Measurements from ENCODE around the gene SCMH1.
"Not testable (repeated sequence)": the region's sequence is repeated elsewhere in the genome, so short reads cannot be mapped to it uniquely, and the experiment has no call there.

Gene SCMH1

DNA sequence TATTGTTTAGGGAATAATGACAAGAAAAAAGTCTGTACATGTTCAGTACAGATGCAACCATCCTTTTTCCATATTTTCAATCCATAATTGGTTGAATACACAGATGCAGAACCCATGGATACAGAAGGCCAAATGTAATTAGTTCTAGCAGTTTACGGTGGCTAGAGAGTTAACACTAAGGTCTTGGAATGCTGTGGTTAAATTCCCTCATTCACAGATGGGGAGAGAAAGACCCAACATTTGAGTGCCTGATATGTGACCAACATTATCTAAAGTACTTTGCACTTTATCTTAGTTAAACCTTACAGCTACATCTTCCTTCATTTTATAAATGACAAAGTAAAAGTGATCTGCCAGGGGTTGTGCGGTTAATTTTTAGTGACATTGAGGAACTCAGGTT is 5.3 kb downstream of the SCMH1 start:
- no peaks in the 10 kb centered on the region for H3K9me3 ChIP-seq (ENCODE audit: control insufficient read depth in 2 of 2, low read length in 2 of 2)
- H3K4me3 ChIP-seq (ENCODE audit: low read length in 2 of 2): no peak overlapping the region
- no peaks in the 10 kb centered on the region for H3K36me3 ChIP-seq (ENCODE audit: control insufficient read depth in 2 of 2, insufficient read depth in 2 of 2, low read length in 2 of 2)
- no peak overlapping the region for H3K27ac ChIP-seq (ENCODE audit: low read length)
- no peak overlapping the region for H3K9ac ChIP-seq (ENCODE audit: low read length in 2 of 2)
- no peaks in the 10 kb centered on the region for H3K27me3 ChIP-seq (ENCODE audit: control insufficient read depth in 1 of 2, insufficient read depth in 2 of 2, low read length in 2 of 2)
- H3K4me1 ChIP-seq (ENCODE audit: control insufficient read depth, insufficient read depth, low read length): peaks cover 4% of the 10 kb centered on the region

- H3K36me3 ChIP-seq (ENCODE audit: control insufficient read depth in 2 of 2, insufficient read depth in 2 of 2, low read length in 2 of 2): no peaks in the 10 kb centered on the region
- H3K9ac ChIP-seq (ENCODE audit: low read length in 2 of 2): no peak overlapping the region
- peaks cover 1% of the 10 kb centered on the region for H3K4me1 ChIP-seq (ENCODE audit: control insufficient read depth, insufficient read depth, low read length)
- no peak overlapping the region for H3K27ac ChIP-seq (ENCODE audit: low read length)
- H3K9me3 ChIP-seq (ENCODE audit: control insufficient read depth in 2 of 2, low read length in 2 of 2): no peaks in the 10 kb centered on the region
- H3K27me3 ChIP-seq (ENCODE audit: control insufficient read depth in 1 of 2, insufficient read depth in 2 of 2, low read length in 2 of 2): no peaks in the 10 kb centered on the region
- H3K4me3 ChIP-seq (ENCODE audit: low read length in 2 of 2): no peak overlapping the region
Measured at GRCh38 chr1:41235893-41236292, 6.2 kb downstream of the SCMH1 start.

DNA sequence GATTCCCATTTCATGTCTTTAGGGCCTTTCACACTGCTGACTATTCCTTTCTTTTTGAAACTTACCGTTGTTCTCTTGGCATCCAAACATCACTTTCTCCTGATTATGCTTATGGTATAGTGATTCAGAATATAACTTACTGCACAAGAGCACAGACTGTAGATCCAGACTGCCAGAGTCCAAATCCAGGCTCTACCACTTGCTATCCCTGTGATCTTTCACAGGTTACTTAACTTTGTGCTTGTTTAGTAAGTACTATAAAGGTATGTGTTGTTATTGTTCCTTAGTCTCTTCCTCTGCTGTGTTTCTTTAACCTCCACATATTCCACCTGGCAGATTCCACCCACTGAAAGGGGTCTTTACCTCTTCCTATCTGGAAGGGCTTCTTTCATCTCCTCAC is 8.4 kb downstream of the SCMH1 start:
- Histone ChIP-seq H3K9ac (ENCODE audit: low read length in 2 of 2) (no peak overlapping the region), H3K4me1 (ENCODE audit: control insufficient read depth, insufficient read depth, low read length) (no peaks in the 10 kb centered on the region), H3K9me3 (ENCODE audit: control insufficient read depth in 2 of 2, low read length in 2 of 2) (no peaks in the 10 kb centered on the region), H3K4me3 (ENCODE audit: low read length in 2 of 2) (no peak overlapping the region), H3K27me3 (ENCODE audit: control insufficient read depth in 1 of 2, insufficient read depth in 2 of 2, low read length in 2 of 2) (no peaks in the 10 kb centered on the region), H3K27ac (ENCODE audit: low read length) (no peak overlapping the region), H3K36me3 (ENCODE audit: control insufficient read depth in 2 of 2, insufficient read depth in 2 of 2, low read length in 2 of 2) (no peaks in the 10 kb centered on the region)

DNA sequence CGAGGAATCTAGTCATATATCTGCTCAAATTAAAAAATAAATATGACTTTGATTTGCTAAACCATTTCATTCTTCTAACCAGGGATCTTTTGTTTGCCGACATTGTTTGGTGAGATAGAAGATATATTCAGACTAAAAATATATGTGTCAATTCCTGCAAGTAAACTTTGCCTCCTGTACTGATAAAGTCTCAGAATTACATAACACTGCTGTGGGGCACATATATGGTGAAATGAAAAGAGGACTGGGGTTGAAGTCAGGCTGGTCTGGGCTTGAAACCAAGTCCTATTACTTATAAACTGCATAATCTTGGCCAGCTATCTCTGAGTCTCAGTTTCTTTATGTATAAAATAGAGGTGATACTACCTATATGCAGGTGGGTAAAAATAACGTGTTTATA is 9.8 kb downstream of the SCMH1 start:
- Histone ChIP-seq H3K27me3 (ENCODE audit: control insufficient read depth in 1 of 2, insufficient read depth in 2 of 2, low read length in 2 of 2) (no peaks in the 10 kb centered on the region), H3K27ac (ENCODE audit: low read length) (no peak overlapping the region), H3K9ac (ENCODE audit: low read length in 2 of 2) (no peak overlapping the region), H3K36me3 (ENCODE audit: control insufficient read depth in 2 of 2, insufficient read depth in 2 of 2, low read length in 2 of 2) (no peaks in the 10 kb centered on the region), H3K4me1 (ENCODE audit: control insufficient read depth, insufficient read depth, low read length) (no peaks in the 10 kb centered on the region), H3K9me3 (ENCODE audit: control insufficient read depth in 2 of 2, low read length in 2 of 2) (no peaks in the 10 kb centered on the region), H3K4me3 (ENCODE audit: low read length in 2 of 2) (no peak overlapping the region)

DNA sequence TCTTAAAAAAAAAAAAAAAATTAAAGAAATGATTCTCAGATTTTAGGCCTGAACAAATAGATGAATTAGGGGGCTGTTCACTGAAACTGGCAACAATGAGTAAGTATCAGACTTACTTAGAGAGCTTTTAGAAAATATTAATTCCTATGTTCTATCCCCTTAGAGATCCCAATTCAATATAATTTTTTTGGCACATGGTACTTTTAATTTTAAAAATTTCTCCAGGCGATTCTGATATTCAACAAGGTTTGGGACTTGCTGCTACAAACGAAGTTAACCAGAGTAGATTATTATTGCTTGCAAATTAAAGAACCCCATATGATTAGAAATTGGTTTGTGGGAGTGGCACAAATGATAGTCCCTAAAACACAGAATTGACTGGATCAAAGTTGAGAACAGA is 11.4 kb downstream of the SCMH1 start:
- H3K4me3 ChIP-seq (ENCODE audit: low read length in 2 of 2): no peak overlapping the region
- no peaks in the 10 kb centered on the region for H3K27me3 ChIP-seq (ENCODE audit: control insufficient read depth in 1 of 2, insufficient read depth in 2 of 2, low read length in 2 of 2)
- H3K9me3 ChIP-seq (ENCODE audit: control insufficient read depth in 2 of 2, low read length in 2 of 2): no peaks in the 10 kb centered on the region
- peaks cover 4% of the 10 kb centered on the region for H3K4me1 ChIP-seq (ENCODE audit: control insufficient read depth, insufficient read depth, low read length)
- no peak overlapping the region for H3K9ac ChIP-seq (ENCODE audit: low read length in 2 of 2)
- no peaks in the 10 kb centered on the region for H3K36me3 ChIP-seq (ENCODE audit: control insufficient read depth in 2 of 2, insufficient read depth in 2 of 2, low read length in 2 of 2)
- H3K27ac ChIP-seq (ENCODE audit: low read length): no peak overlapping the region

- H3K27me3 ChIP-seq (ENCODE audit: control insufficient read depth in 1 of 2, insufficient read depth in 2 of 2, low read length in 2 of 2); H3K9ac ChIP-seq (ENCODE audit: low read length in 2 of 2); H3K9me3 ChIP-seq (ENCODE audit: control insufficient read depth in 2 of 2, low read length in 2 of 2); H3K27ac ChIP-seq (ENCODE audit: low read length); H3K4me3 ChIP-seq (ENCODE audit: low read length in 2 of 2); H3K36me3 ChIP-seq (ENCODE audit: control insufficient read depth in 2 of 2, insufficient read depth in 2 of 2, low read length in 2 of 2); H3K4me1 ChIP-seq (ENCODE audit: control insufficient read depth, insufficient read depth, low read length): not testable (repeated sequence)
Measured at GRCh38 chr1:41229219-41229618, 12.9 kb downstream of the SCMH1 start.

DNA sequence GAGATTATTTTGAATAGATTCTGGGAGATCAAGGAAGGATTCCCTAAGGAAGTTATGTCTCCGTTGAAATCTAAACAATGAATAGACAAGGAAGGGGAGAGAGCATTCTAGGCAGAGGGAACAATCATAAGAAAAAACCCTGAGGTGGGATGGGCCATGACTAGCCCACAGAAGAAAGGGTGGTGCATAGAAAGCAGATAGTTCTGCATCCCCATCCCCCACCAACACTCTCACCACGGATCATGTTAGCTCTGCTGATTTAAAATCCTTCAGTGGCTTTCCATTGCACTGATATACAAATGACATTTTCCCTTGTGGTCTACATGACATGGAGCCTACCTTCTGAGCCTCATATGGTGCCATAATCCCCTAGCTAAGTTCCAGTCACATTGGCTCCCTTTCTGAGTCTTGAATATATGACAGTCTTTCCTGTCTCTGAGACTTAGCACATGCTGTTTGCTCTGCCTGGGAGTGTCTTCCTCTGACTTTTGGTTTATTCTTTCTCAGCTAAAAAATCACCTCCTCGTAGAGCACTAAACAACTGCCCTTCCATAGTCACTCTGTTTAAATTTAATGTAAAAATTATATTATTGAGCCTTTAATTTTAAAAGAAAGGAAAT is 15.2 kb downstream of the SCMH1 start:
- Histone ChIP-seq H3K9ac (ENCODE audit: low read length in 2 of 2) (no peak overlapping the region), H3K4me3 (ENCODE audit: low read length in 2 of 2) (no peak overlapping the region), H3K4me1 (ENCODE audit: control insufficient read depth, insufficient read depth, low read length) (peaks cover 4% of the 10 kb centered on the region), H3K27ac (ENCODE audit: low read length) (no peak overlapping the region), H3K36me3 (ENCODE audit: control insufficient read depth in 2 of 2, insufficient read depth in 2 of 2, low read length in 2 of 2) (no peaks in the 10 kb centered on the region), H3K9me3 (ENCODE audit: control insufficient read depth in 2 of 2, low read length in 2 of 2) (no peaks in the 10 kb centered on the region), H3K27me3 (ENCODE audit: control insufficient read depth in 1 of 2, insufficient read depth in 2 of 2, low read length in 2 of 2) (no peaks in the 10 kb centered on the region)

GRCh38 chr1:41225495-41225894 is 16.6 kb downstream of the SCMH1 start:
- Histone ChIP-seq H3K4me3 (ENCODE audit: low read length in 2 of 2) (no peak overlapping the region), H3K9ac (ENCODE audit: low read length in 2 of 2) (no peak overlapping the region), H3K9me3 (ENCODE audit: control insufficient read depth in 2 of 2, low read length in 2 of 2) (no peaks in the 10 kb centered on the region), H3K27me3 (ENCODE audit: control insufficient read depth in 1 of 2, insufficient read depth in 2 of 2, low read length in 2 of 2) (no peaks in the 10 kb centered on the region), H3K27ac (ENCODE audit: low read length) (no peak overlapping the region), H3K4me1 (ENCODE audit: control insufficient read depth, insufficient read depth, low read length) (peaks cover 4% of the 10 kb centered on the region), H3K36me3 (ENCODE audit: control insufficient read depth in 2 of 2, insufficient read depth in 2 of 2, low read length in 2 of 2) (no peaks in the 10 kb centered on the region)

GRCh38 chr1:41222496-41222895 is 19.6 kb downstream of the SCMH1 start:
- Histone ChIP-seq H3K36me3 (ENCODE audit: control insufficient read depth in 2 of 2, insufficient read depth in 2 of 2, low read length in 2 of 2) (no peaks in the 10 kb centered on the region), H3K9me3 (ENCODE audit: control insufficient read depth in 2 of 2, low read length in 2 of 2) (peaks cover 0 to 6% of the 10 kb centered on the region in 2 donors), H3K9ac (ENCODE audit: low read length in 2 of 2) (no peak overlapping the region), H3K4me3 (ENCODE audit: low read length in 2 of 2) (no peak overlapping the region), H3K27me3 (ENCODE audit: control insufficient read depth in 1 of 2, insufficient read depth in 2 of 2, low read length in 2 of 2) (no peaks in the 10 kb centered on the region), H3K4me1 (ENCODE audit: control insufficient read depth, insufficient read depth, low read length) (peaks cover 4% of the 10 kb centered on the region), H3K27ac (ENCODE audit: low read length) (no peak overlapping the region)

DNA sequence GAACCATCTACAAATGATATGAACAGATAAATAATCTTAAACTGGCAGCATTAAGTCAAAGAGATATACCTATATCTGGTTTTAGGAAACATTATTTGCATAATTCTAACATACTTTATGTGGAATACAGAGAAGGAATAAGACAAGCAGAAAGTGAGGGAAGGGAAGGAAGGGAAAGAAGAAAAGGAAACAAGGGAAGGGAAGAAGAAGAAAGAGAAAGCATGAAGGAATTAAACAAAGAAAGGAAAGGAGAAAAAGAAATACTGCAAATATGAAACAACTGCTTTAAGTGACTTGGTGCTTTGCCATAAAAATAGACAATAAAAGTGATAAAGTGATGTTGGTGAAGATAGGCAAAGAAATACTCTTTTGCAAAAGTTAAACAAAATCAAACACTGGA is 20.1 kb downstream of the SCMH1 start:
- Histone ChIP-seq H3K4me3 (ENCODE audit: low read length in 2 of 2) (no peak overlapping the region), H3K9ac (ENCODE audit: low read length in 2 of 2) (no peak overlapping the region), H3K36me3 (ENCODE audit: control insufficient read depth in 2 of 2, insufficient read depth in 2 of 2, low read length in 2 of 2) (no peaks in the 10 kb centered on the region), H3K27ac (ENCODE audit: low read length) (no peak overlapping the region), H3K27me3 (ENCODE audit: control insufficient read depth in 1 of 2, insufficient read depth in 2 of 2, low read length in 2 of 2) (no peaks in the 10 kb centered on the region), H3K9me3 (ENCODE audit: control insufficient read depth in 2 of 2, low read length in 2 of 2) (peaks cover 0 to 6% of the 10 kb centered on the region in 2 donors), H3K4me1 (ENCODE audit: control insufficient read depth, insufficient read depth, low read length) (peaks cover 3% of the 10 kb centered on the region)

DNA sequence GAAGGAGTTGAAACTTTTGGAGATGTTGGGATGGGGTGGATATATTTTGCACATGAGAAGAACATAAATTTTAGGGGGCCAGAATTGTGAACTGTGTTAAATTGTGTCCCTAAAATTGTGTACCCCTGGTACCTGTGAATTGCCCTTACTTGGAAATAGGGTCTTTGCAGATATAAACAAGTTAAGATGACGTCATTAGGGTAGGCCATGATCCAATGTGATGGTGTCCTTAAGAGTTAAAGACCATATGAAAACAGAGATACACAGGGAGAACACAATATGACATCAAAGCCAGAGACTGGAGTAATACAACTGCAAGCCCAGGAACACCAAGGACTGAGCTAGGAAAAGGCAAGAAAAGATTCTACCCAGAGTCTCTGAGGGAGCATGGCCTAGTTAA is 24.0 kb downstream of the SCMH1 start:
- Histone ChIP-seq H3K9ac (ENCODE audit: low read length in 2 of 2) (no peak overlapping the region), H3K4me3 (ENCODE audit: low read length in 2 of 2) (no peak overlapping the region), H3K4me1 (ENCODE audit: control insufficient read depth, insufficient read depth, low read length) (no peaks in the 10 kb centered on the region), H3K9me3 (ENCODE audit: control insufficient read depth in 2 of 2, low read length in 2 of 2) (peaks cover 0 to 6% of the 10 kb centered on the region in 2 donors), H3K36me3 (ENCODE audit: control insufficient read depth in 2 of 2, insufficient read depth in 2 of 2, low read length in 2 of 2) (no peaks in the 10 kb centered on the region), H3K27ac (ENCODE audit: low read length) (no peak overlapping the region), H3K27me3 (ENCODE audit: control insufficient read depth in 1 of 2, insufficient read depth in 2 of 2, low read length in 2 of 2) (no peaks in the 10 kb centered on the region)

Measured in stomach smooth muscle (tissue), 2 donors.